AML-193 (cell line): ENCODE data around the gene LPAR2.
"Not testable (repeated sequence)": the region's sequence is repeated elsewhere in the genome, so short reads cannot be mapped to it uniquely, and the experiment has no call there.

ENCODE experiments used
- DNase-seq, 2 experiments: peaks; one replicate each; lab custom pipeline; 2025; lab: John Stamatoyannopoulos, UW

LPAR2 gene

DNA sequence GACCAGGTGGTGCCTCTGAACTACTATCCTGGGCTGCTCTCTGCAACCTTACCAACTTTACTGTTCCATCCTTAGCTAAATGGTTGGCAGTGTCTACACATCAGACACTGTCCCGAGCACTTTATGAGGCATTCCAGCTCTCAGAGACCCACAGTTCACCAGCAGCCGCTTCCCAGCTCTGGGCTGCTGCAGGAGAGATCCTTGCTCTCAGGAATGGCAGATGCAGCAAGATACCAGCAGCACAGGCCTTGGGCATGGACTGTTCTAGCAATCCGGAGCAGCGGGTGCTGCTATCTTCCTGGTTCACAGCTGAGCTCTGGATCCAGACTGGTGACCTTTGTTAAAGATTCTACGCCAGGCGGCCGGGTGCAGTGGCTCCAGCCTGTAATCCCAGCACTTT, 3.3 kb upstream of the LPAR2 start:
- DNase-seq = no peak

DNA sequence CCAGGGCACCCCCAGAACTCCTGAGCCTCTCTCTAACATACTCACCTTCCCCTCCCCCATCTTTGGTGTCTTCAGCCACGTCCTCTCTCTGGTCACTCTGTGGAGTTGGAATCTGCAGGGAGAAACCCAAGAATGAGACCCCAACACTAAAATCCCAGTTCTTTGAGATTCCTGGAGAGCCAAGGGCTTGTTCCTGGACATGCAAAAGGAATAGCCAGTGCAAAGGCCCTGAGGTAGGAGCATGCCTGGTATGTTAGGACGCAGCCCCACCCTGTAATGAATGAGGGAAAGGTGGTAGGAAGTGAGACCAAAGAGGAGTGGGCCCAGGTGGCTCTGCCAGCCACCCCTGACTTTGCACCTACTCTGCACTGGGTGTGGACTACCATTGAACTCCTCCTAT, 2.4 kb upstream of the LPAR2 start:
- no peak for DNase-seq

- no peak for DNase-seq
Measured at GRCh38 chr19:19630062-19630414, 2.0 kb upstream of the LPAR2 start.

GRCh38 chr19:19628501-19629134, 598 bp upstream of the LPAR2 start:
- no peak for DNase-seq

DNA sequence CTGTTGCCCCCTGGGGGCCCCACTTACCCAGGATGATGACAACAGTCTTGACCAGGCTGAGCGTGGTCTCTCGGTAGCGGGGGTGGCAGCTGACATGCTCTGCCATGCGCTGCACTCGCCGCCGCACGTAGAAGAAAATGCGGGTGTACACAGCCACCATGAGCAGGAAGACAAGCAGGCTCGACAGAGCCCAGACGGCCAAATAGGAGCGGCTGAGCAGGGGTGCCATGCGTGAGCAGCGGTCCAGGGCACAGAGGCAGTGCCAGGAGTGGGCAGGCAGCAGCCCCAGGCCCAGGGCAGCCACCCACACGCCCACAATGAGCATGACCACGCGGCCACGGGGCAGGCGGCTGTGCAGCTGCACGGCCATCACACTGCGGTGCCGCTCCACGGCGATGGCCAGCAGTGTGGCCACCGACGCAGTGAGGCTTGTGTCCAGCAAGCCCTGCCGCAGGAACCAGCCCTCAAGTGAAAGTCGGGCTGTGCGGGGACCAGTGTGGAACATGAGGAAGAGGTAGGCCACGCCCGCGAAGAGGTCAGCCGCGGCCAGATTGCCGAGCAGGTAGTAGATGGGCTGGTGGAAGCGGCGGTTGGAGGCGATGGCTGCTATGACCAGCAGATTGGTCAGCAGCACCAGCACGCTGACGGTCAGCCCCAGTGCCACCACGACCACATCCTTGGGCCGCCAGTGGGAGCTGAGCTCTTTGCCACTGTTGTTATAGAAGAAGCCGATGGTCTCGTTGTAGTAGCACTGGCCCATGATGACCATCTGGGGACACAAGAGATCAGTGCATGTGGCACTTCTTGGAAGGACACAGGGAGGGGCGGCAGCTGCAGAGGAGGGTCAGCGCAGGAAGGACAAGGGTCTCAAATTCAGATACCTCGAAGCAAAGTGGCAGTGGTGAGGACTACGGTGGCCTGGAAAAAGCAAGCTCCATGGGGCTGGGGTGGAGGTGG, 1.2 kb downstream of the LPAR2 start:
- DNase-seq = no peak

DNA sequence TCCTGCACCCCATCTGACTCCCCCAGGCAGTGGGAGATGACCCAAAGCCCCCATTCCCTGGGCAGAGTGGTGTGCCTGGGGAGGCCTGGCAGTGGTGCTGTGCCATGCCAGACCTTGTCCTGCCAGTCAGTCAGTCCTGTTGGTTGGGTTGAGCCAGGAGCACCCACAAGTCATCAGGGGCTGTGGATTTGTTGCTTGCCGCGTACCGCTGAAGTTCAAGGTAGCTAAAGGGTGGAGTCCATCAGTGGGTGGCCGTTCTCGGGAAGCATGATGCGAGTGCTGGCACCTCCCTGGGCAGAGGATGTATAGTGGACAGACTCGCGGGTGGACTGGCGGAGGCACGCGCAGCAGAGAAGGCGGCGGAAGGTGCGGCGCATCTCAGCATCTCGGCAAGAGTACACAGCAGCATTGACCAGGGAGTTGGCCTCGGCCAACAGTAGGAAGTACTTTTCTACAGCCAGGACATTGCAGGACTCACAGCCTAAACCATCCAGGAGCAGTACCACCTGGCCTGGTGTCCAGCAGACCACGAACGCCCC, 3.9 kb downstream of the LPAR2 start:
- no peak for DNase-seq

DNA sequence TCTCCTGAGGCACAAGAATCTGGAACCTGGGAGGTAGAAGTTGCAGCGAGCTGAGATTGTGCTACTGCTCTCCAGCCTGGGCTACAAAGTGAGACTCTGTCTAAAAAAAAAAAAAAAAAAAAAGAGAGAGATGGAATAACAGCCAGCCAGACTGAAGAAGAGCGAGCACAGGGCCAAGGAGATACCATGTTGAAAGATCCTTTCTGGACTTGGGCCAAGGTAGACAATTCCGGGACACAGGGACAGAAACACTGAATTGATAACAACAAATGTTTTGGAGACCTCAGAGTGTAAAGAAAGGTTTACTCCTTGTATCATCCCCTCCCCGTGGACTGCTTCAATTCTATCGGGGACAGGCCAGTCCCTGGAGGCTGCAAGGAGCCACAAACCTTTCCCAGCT, 4.6 kb downstream of the LPAR2 start:
- DNase-seq = no peak

DNA sequence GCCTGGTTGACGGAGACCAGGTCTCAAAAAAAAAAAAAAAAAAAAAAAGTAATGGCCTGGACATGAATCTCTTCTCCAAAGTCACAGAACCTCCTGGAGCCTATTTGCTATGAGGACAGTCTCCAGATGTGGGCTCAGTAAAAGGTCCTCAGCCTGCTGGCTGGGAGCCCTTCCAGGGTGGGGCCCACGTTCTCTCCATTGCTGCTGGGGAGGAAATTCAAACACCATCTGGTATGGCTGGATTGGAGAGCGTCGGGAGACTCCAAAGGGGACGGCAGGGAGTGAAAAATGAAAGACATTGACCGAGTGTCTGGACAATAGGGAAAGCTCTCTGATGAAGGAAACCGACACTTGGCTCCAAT, 8.2 kb downstream of the LPAR2 start:
- DNase-seq = no peak

GRCh38 chr19:19619181-19619848, 8.7 kb downstream of the LPAR2 start:
- DNase-seq = no peak

DNA sequence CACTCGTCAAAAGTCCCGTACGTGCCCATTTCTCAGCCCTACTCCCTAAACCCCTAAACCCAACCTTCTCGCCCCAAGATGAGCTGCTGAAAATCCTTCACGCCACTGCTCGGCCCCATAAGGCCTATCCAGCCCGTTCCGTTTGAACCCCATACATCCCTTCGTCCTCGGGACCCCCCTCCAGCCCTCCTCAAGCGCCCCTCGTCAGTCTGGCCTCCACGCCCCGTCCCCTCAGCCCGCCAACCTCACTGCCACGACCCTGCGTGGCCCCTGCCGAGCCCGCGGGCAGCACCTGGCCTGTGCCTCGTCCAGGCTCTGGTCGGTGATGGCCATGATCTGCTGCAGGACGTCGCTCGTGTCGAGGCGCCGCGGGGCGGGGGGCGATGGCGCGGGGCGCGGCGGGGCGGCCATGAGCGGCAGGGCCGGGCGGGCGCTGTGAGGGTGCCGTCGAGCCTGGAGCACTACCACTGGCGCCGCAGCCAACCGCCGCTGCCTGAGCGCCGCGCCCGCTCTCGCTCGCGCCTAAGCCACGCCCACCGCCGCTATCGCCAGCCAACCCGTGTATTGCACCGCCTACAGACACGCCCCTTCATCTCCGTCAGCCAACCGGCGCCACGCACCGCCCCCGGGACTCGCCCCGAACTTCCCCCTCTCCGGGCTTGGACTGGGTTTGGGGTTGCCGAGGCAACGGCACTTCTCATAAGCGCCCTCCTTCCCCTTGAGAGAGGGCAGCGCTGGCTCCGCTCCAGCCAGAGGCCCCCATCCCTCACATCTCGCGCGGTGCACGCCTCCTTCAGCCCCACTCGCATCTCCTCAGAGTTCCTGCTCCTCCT, 9.6 kb downstream of the LPAR2 start, which contains the start of gene PBX4:
PBX4 (minus strand) TSS at position 469 of the 833 bp plus-strand sequence; CDS start at position 411, 58 bp downstream.
- peak; percentile 94 to 95 for DNase-seq

DNA sequence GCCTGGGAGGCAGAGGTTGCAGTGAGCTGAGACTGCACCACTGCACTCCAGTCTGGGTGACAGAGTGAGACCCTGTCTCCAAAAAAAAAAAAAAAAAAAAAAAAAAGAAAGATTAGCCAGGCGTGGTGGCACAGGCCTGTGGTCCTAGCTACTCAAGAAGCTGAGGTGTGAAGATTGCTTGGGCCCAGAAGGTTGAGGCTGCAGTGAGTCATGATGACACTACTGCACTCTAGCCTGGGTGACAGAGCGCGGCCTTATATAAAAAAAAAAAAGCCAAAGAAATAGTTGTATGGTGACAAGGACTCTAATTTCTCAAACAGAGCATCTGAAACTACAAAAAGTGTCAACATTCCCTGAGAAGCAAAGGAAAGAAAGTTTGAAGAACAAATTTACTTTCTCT, 12.9 kb downstream of the LPAR2 start:
- no peak for DNase-seq

- DNase-seq = no peak
Measured at GRCh38 chr19:19613506-19613905, 14.5 kb downstream of the LPAR2 start.

- no peak for DNase-seq
Measured at GRCh38 chr19:19610376-19611202, 17.4 kb downstream of the LPAR2 start.

DNA sequence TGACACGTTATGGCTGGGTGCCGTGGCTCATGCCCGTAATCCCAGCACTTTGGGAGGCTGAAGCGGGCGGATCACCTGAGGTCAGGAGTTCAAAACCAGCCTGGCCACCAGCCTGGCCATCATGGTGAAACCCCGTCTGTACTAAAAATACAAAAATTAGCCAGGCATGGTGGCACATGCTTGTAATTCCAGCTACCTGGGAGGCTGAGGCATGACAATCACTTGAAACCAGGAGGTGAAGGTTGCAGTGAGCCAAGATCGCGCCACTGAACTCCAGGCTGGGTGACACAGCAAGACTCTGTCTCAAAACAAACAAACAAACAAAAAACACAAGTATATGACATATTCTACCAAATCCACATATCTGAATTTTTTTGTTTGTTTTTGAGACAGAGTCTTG, 21.3 kb downstream of the LPAR2 start:
- DNase-seq = not testable (repeated sequence)

DNA sequence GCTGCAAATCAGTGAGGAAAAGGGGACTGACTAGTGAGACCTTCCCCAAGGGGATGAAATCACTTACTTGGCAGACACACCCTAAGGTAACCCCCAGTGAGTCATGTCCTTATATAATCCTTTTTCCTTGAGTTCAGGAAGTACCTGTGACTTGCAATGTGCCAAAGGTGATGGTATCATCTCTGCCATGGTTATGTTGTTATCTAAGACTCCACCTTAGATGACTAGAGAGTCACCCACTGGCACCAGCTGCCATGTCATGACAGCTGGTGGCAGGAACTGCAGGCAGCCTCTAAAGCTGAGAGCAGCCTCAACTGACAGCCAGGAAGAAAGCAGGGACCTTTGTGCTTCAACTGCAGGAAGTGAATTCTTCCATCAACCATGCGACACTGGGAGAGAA, 22.0 kb downstream of the LPAR2 start:
- DNase-seq = no peak

GRCh38 chr19:19602713-19603324, 25.2 kb downstream of the LPAR2 start:
- no peak for DNase-seq

DNA sequence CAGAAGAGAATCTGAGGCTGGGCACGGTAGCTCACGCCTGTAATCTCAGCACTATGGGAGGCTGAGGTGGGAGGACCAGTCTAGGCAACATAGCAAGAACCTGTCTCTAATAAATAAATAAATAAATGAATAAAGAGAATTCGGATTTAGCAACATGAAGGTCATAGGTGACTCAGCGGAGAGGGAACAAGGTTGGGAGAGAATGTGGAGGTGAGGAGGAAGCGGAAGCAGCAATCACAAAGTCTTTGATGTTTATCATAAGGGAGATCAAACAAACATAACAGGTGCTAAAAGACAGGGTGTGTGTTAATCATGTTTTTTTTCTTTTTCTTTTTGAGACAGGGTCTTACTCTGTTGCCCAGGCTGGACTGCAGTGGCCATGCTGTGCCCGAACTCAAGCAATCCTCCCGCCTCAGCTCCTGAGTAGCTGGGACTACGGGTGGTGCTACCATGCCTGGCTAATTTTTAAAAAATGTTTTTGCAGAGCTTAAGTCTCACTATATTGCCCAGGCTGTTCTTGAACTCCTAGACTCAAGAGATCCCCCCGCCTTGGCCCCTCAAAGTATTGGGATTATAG, 25.8 kb downstream of the LPAR2 start:
- DNase-seq = no peak

DNA sequence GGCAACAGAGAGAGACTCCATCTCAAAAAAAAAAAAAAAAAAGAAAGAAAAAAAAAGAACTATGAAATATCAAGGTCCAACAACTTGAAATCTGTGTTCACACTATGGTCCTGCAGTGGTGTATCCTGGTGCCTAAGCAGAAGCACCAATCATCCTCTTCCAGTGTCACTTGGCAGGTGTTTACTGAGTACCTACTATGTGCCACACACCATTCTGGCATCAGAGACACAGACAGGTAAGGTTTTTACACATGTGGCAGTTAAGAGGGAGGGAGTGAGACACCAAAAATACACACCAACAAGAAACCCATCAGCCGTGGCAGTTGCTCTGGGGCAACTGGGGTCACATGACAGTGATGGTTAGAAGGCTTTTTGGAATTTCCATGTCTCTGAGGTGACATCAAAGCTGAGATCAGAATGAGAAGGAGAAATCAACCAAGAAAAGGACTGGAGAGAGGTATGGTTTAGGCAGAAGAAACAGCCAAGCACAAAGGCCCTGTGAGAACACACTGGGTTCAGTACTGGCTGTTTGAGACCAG, 27.2 kb downstream of the LPAR2 start:
- DNase-seq = no peak

DNA sequence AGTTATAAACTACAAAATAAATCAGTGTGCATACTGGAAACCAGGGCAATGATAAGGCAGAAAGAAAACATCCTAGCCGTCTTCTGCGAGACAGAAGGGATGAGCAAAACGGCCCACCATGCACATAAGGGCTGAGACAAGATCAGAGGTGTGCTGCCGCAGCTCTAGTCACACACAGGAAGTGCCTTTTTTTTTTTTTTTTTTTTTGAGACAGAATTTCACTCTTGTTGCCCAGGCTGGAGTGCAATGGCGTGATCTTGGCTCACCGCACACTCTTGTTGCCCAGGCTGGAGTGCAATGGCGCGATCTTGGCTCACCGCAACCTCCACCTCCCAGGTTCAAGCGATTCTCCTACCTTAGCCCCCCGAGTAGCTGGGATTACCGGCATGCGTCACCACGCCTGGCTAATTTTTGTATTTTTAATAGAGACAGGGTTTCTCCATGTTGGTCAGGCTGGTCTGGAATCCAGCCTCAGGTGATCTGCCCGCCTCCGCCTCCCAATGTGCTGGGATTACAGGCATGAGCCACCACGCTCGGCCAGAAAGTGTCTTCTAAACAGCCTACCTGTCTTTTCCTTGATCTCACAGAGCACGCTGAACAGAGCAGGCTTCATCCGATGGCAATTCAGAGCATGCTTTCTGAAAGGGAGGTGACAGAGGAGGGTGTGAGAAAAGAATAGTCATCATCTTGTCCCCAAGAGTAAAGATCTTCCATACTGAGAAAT, 29.1 kb downstream of the LPAR2 start:
- DNase-seq = not testable (repeated sequence)
